ENCODE measurements around the gene OR52W1.

The OR52W1 gene

GRCh38 chr11:6170226-6170625, 28.8 kb upstream of the OR52W1 start, which contains the start of gene OR52B2:
Gene OR52B2 (minus strand): TSS chr11:6170326. CDS start chr11:6170326, 0 bp downstream.
- Histone ChIP-seq H3K36me3 (ENCODE audit: low read depth) (no peaks in the 10 kb centered on the region), H3K4me3 (ENCODE audit: severe bottlenecking) (no peak within 1 kb of the TSS)

GRCh38 chr11:6175440-6175839, 23.6 kb upstream of the OR52W1 start:
- Histone ChIP-seq H3K4me1 (ENCODE audit: insufficient read depth, poor library complexity, severe bottlenecking) (no peaks in the 10 kb centered on the region), H3K27me3 (ENCODE audit: insufficient read depth, poor library complexity, severe bottlenecking) (no peaks in the 10 kb centered on the region), H3K36me3 (ENCODE audit: low read depth) (no peaks in the 10 kb centered on the region), H3K4me3 (ENCODE audit: severe bottlenecking) (no peak overlapping the region), H3K9me3 (ENCODE audit: severe bottlenecking) (no peaks in the 10 kb centered on the region), H3K27ac (ENCODE audit: poor library complexity, severe bottlenecking) (no peak overlapping the region)
- TF ChIP-seq, protein P1, sequence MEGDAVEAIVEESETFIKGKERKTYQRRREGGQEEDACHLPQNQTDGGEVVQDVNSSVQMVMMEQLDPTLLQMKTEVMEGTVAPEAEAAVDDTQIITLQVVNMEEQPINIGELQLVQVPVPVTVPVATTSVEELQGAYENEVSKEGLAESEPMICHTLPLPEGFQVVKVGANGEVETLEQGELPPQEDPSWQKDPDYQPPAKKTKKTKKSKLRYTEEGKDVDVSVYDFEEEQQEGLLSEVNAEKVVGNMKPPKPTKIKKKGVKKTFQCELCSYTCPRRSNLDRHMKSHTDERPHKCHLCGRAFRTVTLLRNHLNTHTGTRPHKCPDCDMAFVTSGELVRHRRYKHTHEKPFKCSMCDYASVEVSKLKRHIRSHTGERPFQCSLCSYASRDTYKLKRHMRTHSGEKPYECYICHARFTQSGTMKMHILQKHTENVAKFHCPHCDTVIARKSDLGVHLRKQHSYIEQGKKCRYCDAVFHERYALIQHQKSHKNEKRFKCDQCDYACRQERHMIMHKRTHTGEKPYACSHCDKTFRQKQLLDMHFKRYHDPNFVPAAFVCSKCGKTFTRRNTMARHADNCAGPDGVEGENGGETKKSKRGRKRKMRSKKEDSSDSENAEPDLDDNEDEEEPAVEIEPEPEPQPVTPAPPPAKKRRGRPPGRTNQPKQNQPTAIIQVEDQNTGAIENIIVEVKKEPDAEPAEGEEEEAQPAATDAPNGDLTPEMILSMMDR (IDR thresholded peaks at IDR 0.05; ENCODE audit: poor library complexity, severe bottlenecking), result no peak
- no peak for ATAC-seq (ENCODE audit: low read depth)
- DNase-seq (ENCODE audit: low spot score), result no peak

More at GRCh38 chr11:6170226-6170625, 28.8 kb upstream of the OR52W1 start, which contains the start of gene OR52B2:
- Histone ChIP-seq H3K27me3 (ENCODE audit: insufficient read depth, poor library complexity, severe bottlenecking) (no peaks in the 10 kb centered on the region), H3K4me1 (ENCODE audit: insufficient read depth, poor library complexity, severe bottlenecking) (no peaks in the 10 kb centered on the region), H3K9me3 (ENCODE audit: severe bottlenecking) (no peaks in the 10 kb centered on the region), H3K27ac (ENCODE audit: poor library complexity, severe bottlenecking) (no peak within 1 kb of the TSS)
- TF ChIP-seq, protein P1 (IDR thresholded peaks at IDR 0.05; ENCODE audit: poor library complexity, severe bottlenecking), result no peak
- no peak for ATAC-seq (ENCODE audit: low read depth)
- DNase-seq (ENCODE audit: low spot score), result no peak

- no peaks in the 10 kb centered on the region for H3K36me3 ChIP-seq (ENCODE audit: low read depth)
- DNase-seq (ENCODE audit: low spot score) (no peak), ATAC-seq (ENCODE audit: low read depth) (no peak)
- H3K27me3 ChIP-seq (ENCODE audit: insufficient read depth, poor library complexity, severe bottlenecking), result no peaks in the 10 kb centered on the region
- no peak overlapping the region for H3K4me3 ChIP-seq (ENCODE audit: severe bottlenecking)
- no peak overlapping the region for H3K27ac ChIP-seq (ENCODE audit: poor library complexity, severe bottlenecking)
- H3K4me1 ChIP-seq (ENCODE audit: insufficient read depth, poor library complexity, severe bottlenecking), result no peaks in the 10 kb centered on the region
- no peaks in the 10 kb centered on the region for H3K9me3 ChIP-seq (ENCODE audit: severe bottlenecking)
- TF ChIP-seq, protein P1 (IDR thresholded peaks at IDR 0.05; ENCODE audit: poor library complexity, severe bottlenecking), result no peak
Observed at GRCh38 chr11:6191742-6192141, 7.3 kb upstream of the OR52W1 start.

DNA sequence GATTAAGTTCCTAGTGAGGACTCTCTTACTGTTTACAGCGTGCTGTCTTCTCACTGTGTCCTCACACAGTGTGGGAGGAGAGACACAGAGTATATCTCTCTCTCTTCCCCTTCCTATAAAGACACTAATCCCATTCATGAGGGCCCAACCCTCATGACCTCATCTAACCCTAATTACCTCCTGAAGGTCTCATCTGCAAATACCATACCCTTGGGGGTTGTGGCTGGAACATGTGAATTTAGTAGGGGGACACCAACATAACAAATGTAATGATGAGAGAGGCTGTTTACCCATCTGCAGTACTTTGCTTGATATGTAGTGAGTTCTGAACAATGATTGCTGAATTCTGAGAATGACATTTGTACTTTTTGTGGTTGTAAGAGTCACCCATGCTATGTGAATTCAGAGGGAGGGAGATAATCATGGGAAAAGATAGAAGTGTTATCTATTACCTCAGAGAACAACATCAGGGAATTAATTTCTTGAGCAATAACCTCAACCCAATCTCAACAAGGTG, 4.9 kb upstream of the OR52W1 start:
- Histone ChIP-seq H3K4me3 (ENCODE audit: severe bottlenecking) (no peak overlapping the region), H3K9me3 (ENCODE audit: severe bottlenecking) (no peaks in the 10 kb centered on the region), H3K27ac (ENCODE audit: poor library complexity, severe bottlenecking) (no peak overlapping the region), H3K27me3 (ENCODE audit: insufficient read depth, poor library complexity, severe bottlenecking) (no peaks in the 10 kb centered on the region), H3K4me1 (ENCODE audit: insufficient read depth, poor library complexity, severe bottlenecking) (no peaks in the 10 kb centered on the region), H3K36me3 (ENCODE audit: low read depth) (no peaks in the 10 kb centered on the region)
- TF ChIP-seq, protein P1 (IDR thresholded peaks at IDR 0.05; ENCODE audit: poor library complexity, severe bottlenecking), result no peak
- no peak for ATAC-seq (ENCODE audit: low read depth)
- no peak for DNase-seq (ENCODE audit: low spot score)

- TF ChIP-seq, protein P1 (IDR thresholded peaks at IDR 0.05; ENCODE audit: poor library complexity, severe bottlenecking), result no peak
- no peaks in the 10 kb centered on the region for H3K27me3 ChIP-seq (ENCODE audit: insufficient read depth, poor library complexity, severe bottlenecking)
- no peaks in the 10 kb centered on the region for H3K36me3 ChIP-seq (ENCODE audit: low read depth)
- H3K27ac ChIP-seq (ENCODE audit: poor library complexity, severe bottlenecking), result no peak overlapping the region
- H3K4me3 ChIP-seq (ENCODE audit: severe bottlenecking), result no peak overlapping the region
- ATAC-seq (ENCODE audit: low read depth) (no peak), DNase-seq (ENCODE audit: low spot score) (no peak)
- no peaks in the 10 kb centered on the region for H3K4me1 ChIP-seq (ENCODE audit: insufficient read depth, poor library complexity, severe bottlenecking)
- H3K9me3 ChIP-seq (ENCODE audit: severe bottlenecking), result no peaks in the 10 kb centered on the region
Observed at GRCh38 chr11:6196396-6196795, 2.6 kb upstream of the OR52W1 start.
